HepG2 (cell line): ENCODE results near the gene TMEM45A. TPM values are rescaled to one million over a fixed set of nuclear protein-coding genes. Genes with fewer than 3 reads are reported as not detected.
"Not testable (repeated sequence)": the region's sequence is repeated elsewhere in the genome, so short reads cannot be mapped to it uniquely, and the experiment has no call there.

Source experiments
- ATAC-seq: fragments of 200-7000 bp; cut with Tn5 transposase; 3 replicates; pipeline ENCODE4 v1.9.1; 2020; ENCODE audit warnings: mild to moderate bottlenecking, moderate library complexity
- BruUV-seq: library from RNA; stranded (reverse); fragments of 400-500 nt; replicated peaks from 2 replicates; lab custom pipeline; 2021; lab: Mats Ljungman, UMichigan
- CTCF ChIA-PET: fragments of 300-600 bp; formaldehyde crosslinking; extraction: SDS; loops from one replicate; lab custom pipeline; 2021; ENCODE audit warnings: low total read pairs, inconsistent platforms, low intra/inter-chr PET ratio; lab: Yijun Ruan, JAX
- POLR2A ChIA-PET: fragments of 350-600 bp; sonication (Branson Sonifier 250); formaldehyde crosslinking; loops from one replicate; lab custom pipeline; 2020; ENCODE audit warnings: antibody characterized with exemption, inconsistent platforms; lab: Yijun Ruan, JAX
- DNase-seq: peaks from one replicate; pipeline ENCODE4 v3.0.0-alpha.2; 2015; ENCODE audit warnings: low spot score
- FAIRE-seq: peaks from 3 replicates; lab custom pipeline; 2011; peaks lifted over from hg19 to GRCh38; lab: Jason Lieb, UNC
- H2AFZ ChIP-seq: one replicate; pipeline ENCODE4 v1.6.1; 2011; ENCODE audit warnings: low read length, inconsistent platforms
- H3K27ac ChIP-seq: fragments of 300-600 bp; 3 replicates; pipeline ENCODE4 v1.8.0; 2011; ENCODE audit warnings: mixed run types, mild to moderate bottlenecking, mixed read lengths, low read length, inconsistent platforms; ENCODE audit not compliant: insufficient read depth; ENCODE audit errors: extremely low read length
- H3K27me3 ChIP-seq, 2 experiments: fragments of 200-600 bp in 1 of 2; 2 replicates in 1 of 2; 3 replicates in 1 of 2; pipeline versions ENCODE4 v1.6.0 to v1.8.0; 2011; ENCODE audit warnings: low read length in 2 of 2, mild to moderate bottlenecking in 2 of 2, moderate library complexity in 2 of 2, inconsistent platforms in 1 of 2; ENCODE audit not compliant: insufficient read depth in 2 of 2, control insufficient read depth in 1 of 2
- H3K36me3 ChIP-seq, 2 experiments: fragments of 200-600 bp in 1 of 2; replicated peaks in 1 of 2; 2 replicates in 1 of 2; 3 replicates in 1 of 2; pipeline versions ENCODE4 v1.5.1 to v1.8.0; 2011; ENCODE audit warnings: low read length in 2 of 2, inconsistent platforms in 1 of 2; ENCODE audit not compliant: insufficient read depth in 2 of 2, control insufficient read depth in 1 of 2
- H3K4me1 ChIP-seq: 2 replicates; pipeline ENCODE4 v1.5.1; 2012; ENCODE audit warnings: low read length, inconsistent platforms; ENCODE audit not compliant: insufficient read depth
- H3K4me2 ChIP-seq: 2 replicates; pipeline ENCODE4 v1.6.0; 2011; ENCODE audit warnings: low read depth, low read length, inconsistent platforms
- H3K4me3 ChIP-seq, 3 experiments: fragments of 200-600 bp in 1 of 3; sonication (generic), shearing (Covaris generic) in 1 of 3; replicated peaks in 1 of 3; 2 replicates each; pipeline ENCODE4 v1.5.1; 2011 to 2016; ENCODE audit warnings: low read length in 3 of 3, inconsistent platforms in 2 of 3, low read depth in 2 of 3, mild to moderate bottlenecking in 2 of 3, control low read depth in 1 of 3, mixed read lengths in 1 of 3; ENCODE audit not compliant: insufficient read depth in 1 of 3
- H3K79me2 ChIP-seq: one replicate; pipeline ENCODE4 v1.6.1; 2011; ENCODE audit warnings: low read length, inconsistent platforms; ENCODE audit not compliant: insufficient read depth
- H3K9ac ChIP-seq: 2 replicates; pipeline ENCODE4 v1.6.0; 2011; ENCODE audit warnings: mild to moderate bottlenecking, low read depth, low read length, inconsistent platforms; ENCODE audit not compliant: insufficient read depth
- H3K9me3 ChIP-seq: 2 replicates; pipeline ENCODE4 v1.5.1; 2012; ENCODE audit warnings: mild to moderate bottlenecking, low read length
- H4K20me1 ChIP-seq: 2 replicates; pipeline ENCODE4 v1.6.0; 2011; ENCODE audit warnings: inconsistent platforms, mild to moderate bottlenecking, low read length, moderate library complexity; ENCODE audit not compliant: insufficient read depth
- MED1 ChIP-seq: sonication (generic); formaldehyde crosslinking; IDR thresholded peaks from 2 replicates; pipeline ENCODE4 v1.4.0; 2020; ENCODE audit warnings: missing genetic modification reagents
- RAD51 ChIP-seq: fragments of 450-650 bp; IDR thresholded peaks from 2 replicates; pipeline ENCODE4 v1.6.1; 2016; ENCODE audit warnings: borderline replicate concordance
- TARDBP ChIP-seq: sonication (generic); formaldehyde crosslinking; IDR thresholded peaks from 2 replicates; pipeline ENCODE4 v1.8.0; 2022; ENCODE audit warnings: mild to moderate bottlenecking, missing genetic modification reagents
- whole genome bisulfite sequencing: methylation state at CpG from one replicate; pipeline ENCODE4 v1.1.6; 2017; ENCODE audit warnings: low lambda C conversion rate; 5-methylcytosine and 5-hydroxymethylcytosine counted together
- in situ Hi-C: cut with HindIII; loops from 2 replicates; pipeline ENCODE4 v1.10.0; 2017; ENCODE audit warnings: low pct_unique_long_range_greater_than_20kb; ENCODE audit not compliant: extremely low pct_ligation_motif_present
- intact Hi-C: fragments of 100-400 bp; cut with micrococcal nuclease; formaldehyde crosslinking; loops from one replicate; pipeline ENCODE4 v1.10.0; 2022; ENCODE audit not compliant: unreplicated experiment
- polyA plus RNA-seq, 8 experiments: library from polyadenylated mRNA; depleted of rRNA in 3 of 8; stranded (reverse) in 7 of 8; unstranded in 1 of 8; fragments of >200 nt; fragmentation: Illumina TruSeq in 4 of 8; extraction: Trizol in 4 of 8; gene quantifications; 2 replicates each; pipeline versions ENCODE4 v1.2.1 to v1.2.3, GENCODE V29; 2011 to 2016; ENCODE audit warnings: low read depth in 4 of 8, missing spikeins in 1 of 8, mixed read lengths in 1 of 8; ENCODE audit not compliant: insufficient read depth in 1 of 8
- total RNA-seq, 5 experiments: library from RNA; depleted of rRNA; stranded (reverse); fragments of >200 nt; fragmentation: Illumina TruSeq; extraction: Trizol; gene quantifications; 2 replicates each; pipeline ENCODE4 v1.2.3, GENCODE V29; 2016; ENCODE audit warnings: low read depth in 1 of 5
- TF ChIP-seq, protein P1 (sequence below), 2 experiments: sonication (generic) in 1 of 2; formaldehyde crosslinking in 1 of 2; IDR thresholded peaks; 2 replicates each; pipeline versions ENCODE4 v1.4.0 to v1.6.1; 2016 to 2020; ENCODE audit warnings: borderline replicate concordance in 1 of 2, low read depth in 1 of 2, mild to moderate bottlenecking in 1 of 2, missing genetic modification reagents in 1 of 2
- TF ChIP-seq, protein P2 (sequence below), 2 experiments: sonication (generic) in 1 of 2; formaldehyde crosslinking in 1 of 2; IDR thresholded peaks; 2 replicates each; pipeline versions ENCODE4 v1.5.1 to v1.6.1; 2011 to 2020; ENCODE audit warnings: borderline replicate concordance in 1 of 2, low read depth in 1 of 2, low read length in 1 of 2, mild to moderate bottlenecking in 1 of 2, missing genetic modification reagents in 1 of 2, moderate library complexity in 1 of 2

The TMEM45A gene
- total and polyA plus RNA-seq, 2 of the 13 experiments (the other 11 are each of a cell fraction or from before 2014, with no cell fraction given): 14.8 to 38.5 TPM

DNA sequence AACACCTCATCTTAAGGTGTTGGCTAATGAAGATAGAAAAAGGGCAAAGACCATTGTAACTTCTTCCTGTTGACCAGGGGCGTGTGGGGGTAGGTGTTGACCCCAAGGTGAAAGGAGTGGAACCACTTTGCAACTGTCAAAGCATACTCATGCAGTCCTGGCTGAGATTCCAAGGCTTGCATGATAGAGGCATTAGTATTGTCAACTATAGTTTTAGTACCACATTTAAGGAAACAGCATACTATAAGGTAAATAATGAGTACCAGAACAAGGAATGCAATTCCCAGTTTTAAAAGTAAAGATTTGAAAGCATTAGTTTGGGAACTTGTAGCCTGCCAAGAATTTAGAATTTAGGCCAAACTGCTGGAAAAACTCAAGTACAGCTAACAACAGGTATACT lies 89.2 kb downstream of the TMEM45A start (continued):
- TF ChIP-seq, protein P1, sequence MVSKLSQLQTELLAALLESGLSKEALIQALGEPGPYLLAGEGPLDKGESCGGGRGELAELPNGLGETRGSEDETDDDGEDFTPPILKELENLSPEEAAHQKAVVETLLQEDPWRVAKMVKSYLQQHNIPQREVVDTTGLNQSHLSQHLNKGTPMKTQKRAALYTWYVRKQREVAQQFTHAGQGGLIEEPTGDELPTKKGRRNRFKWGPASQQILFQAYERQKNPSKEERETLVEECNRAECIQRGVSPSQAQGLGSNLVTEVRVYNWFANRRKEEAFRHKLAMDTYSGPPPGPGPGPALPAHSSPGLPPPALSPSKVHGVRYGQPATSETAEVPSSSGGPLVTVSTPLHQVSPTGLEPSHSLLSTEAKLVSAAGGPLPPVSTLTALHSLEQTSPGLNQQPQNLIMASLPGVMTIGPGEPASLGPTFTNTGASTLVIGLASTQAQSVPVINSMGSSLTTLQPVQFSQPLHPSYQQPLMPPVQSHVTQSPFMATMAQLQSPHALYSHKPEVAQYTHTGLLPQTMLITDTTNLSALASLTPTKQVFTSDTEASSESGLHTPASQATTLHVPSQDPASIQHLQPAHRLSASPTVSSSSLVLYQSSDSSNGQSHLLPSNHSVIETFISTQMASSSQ (IDR thresholded peaks at IDR 0.05; ENCODE audit: low read depth): no peak
- TF ChIP-seq, protein P1 (CRISPR knock-in tag; IDR thresholded peaks at IDR 0.05; ENCODE audit: borderline replicate concordance): no peak
- TF ChIP-seq MED1 (no peak), TARDBP (CRISPR knock-in tag) (no peak)

DNA sequence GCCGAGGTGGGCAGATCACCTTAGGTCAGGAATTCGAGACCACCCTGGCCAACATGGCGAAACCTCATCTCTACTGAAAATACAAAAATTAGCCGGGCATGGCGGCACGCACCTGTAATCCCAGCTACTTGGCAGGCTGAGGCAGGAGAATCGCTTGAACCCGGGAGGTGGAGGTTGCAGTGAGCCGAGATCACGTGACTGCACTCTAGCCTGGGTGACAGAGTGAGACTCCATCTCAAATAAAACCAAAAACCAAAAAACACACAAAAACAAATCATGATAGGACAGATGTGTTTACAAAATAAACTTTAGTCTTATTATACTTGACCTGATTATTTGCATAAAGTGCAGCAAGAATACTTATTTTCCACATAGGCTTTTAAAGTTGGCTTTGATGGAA lies 89.7 kb downstream of the TMEM45A start:
- ATAC-seq, H3K4me2 ChIP-seq, H3K27me3 ChIP-seq, POLR2A ChIA-PET, H3K79me2 ChIP-seq, CTCF ChIA-PET, H4K20me1 ChIP-seq, FAIRE-seq, H3K9me3 ChIP-seq, H2AFZ ChIP-seq, H3K27ac ChIP-seq, DNase-seq, H3K4me3 ChIP-seq, BruUV-seq, H3K36me3 ChIP-seq, intact Hi-C loops, H3K9ac ChIP-seq, H3K4me1 ChIP-seq: not testable (repeated sequence)
- in situ Hi-C loops: loop anchor here (25.0 kb wide), 1 partner anchor 745 kb away; no protein-coding TSS in a partner anchor
- 55% methylated on average over 10 of the region's 10 CpGs for WGBS
- TF ChIP-seq, protein P2, sequence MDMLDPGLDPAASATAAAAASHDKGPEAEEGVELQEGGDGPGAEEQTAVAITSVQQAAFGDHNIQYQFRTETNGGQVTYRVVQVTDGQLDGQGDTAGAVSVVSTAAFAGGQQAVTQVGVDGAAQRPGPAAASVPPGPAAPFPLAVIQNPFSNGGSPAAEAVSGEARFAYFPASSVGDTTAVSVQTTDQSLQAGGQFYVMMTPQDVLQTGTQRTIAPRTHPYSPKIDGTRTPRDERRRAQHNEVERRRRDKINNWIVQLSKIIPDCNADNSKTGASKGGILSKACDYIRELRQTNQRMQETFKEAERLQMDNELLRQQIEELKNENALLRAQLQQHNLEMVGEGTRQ (IDR thresholded peaks at IDR 0.05; ENCODE audit: low read depth, low read length): 0 out of 2 replicates have a peak, but pooled peaks have one; percentile 6
- TF ChIP-seq, protein P2 (CRISPR knock-in tag; IDR thresholded peaks at IDR 0.05; ENCODE audit: borderline replicate concordance): not testable (repeated sequence)
- TF ChIP-seq RAD51: peak; percentile 76
